Endothelial cell of umbilical vein (primary cell): Measurements from ENCODE around the gene NR2F2.

Experiments used
- MYC ChIP-seq: IDR thresholded peaks from one replicate; pipeline ENCODE4 v1.6.1; 2011; ENCODE audit warnings: mild to moderate bottlenecking, low read depth, low read length
- POLR2A ChIP-seq: IDR thresholded peaks from 2 replicates; pipeline ENCODE4 v1.6.1; 2012; ENCODE audit warnings: low read depth, mild to moderate bottlenecking, control low read depth, low read length
- POLR2AphosphoS5 ChIP-seq: IDR thresholded peaks from 2 replicates; pipeline ENCODE4 v1.6.1; 2012; ENCODE audit warnings: low read depth, mild to moderate bottlenecking, control low read depth, low read length, moderate library complexity; ENCODE audit not compliant: insufficient read depth
- TF ChIP-seq, protein P1 (sequence below), 2 donors: IDR thresholded peaks; 1 replicate in 1 of 2; 2 replicates in 1 of 2; pipeline ENCODE4 v1.5.1; 2011; ENCODE audit warnings: low read length in 2 of 2, mild to moderate bottlenecking in 2 of 2, moderate library complexity in 2 of 2, control low read depth in 1 of 2, inconsistent platforms in 1 of 2, low read depth in 1 of 2; ENCODE audit not compliant: insufficient read depth in 1 of 2; ENCODE audit errors: extremely low read depth in 1 of 2
- TF ChIP-seq, protein P2 (sequence below): IDR thresholded peaks from 2 replicates; pipeline ENCODE4 v1.6.1; 2011; ENCODE audit not compliant: insufficient read depth, insufficient read length

DNA sequence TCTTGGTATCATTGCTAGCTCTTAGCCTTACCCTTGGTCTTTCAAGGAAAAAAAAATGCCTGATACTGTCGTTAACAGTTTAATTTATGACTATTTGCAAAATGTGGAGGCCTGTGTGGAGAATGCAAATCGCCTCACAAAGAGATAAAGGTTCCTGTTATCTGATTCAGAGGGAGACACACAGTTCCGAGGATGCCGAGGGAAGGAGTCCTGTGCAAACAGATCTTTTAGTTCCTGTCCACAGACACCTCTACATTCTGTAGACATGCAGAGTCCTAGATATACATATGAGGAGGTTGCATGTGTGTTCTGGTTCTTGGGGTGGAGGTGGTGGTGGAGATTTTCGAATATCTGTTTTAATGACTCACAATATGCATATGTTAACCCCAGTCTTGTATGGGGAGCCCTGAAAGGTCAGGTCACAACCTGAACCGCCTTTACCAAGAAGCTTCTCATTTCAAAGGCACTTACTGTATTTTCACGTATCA, 5.7 kb downstream of the NR2F2 start:
- TF ChIP-seq MYC, result no peak
- TF ChIP-seq, protein P1, sequence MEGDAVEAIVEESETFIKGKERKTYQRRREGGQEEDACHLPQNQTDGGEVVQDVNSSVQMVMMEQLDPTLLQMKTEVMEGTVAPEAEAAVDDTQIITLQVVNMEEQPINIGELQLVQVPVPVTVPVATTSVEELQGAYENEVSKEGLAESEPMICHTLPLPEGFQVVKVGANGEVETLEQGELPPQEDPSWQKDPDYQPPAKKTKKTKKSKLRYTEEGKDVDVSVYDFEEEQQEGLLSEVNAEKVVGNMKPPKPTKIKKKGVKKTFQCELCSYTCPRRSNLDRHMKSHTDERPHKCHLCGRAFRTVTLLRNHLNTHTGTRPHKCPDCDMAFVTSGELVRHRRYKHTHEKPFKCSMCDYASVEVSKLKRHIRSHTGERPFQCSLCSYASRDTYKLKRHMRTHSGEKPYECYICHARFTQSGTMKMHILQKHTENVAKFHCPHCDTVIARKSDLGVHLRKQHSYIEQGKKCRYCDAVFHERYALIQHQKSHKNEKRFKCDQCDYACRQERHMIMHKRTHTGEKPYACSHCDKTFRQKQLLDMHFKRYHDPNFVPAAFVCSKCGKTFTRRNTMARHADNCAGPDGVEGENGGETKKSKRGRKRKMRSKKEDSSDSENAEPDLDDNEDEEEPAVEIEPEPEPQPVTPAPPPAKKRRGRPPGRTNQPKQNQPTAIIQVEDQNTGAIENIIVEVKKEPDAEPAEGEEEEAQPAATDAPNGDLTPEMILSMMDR (IDR thresholded peaks at IDR 0.05; ENCODE audit: extremely low read depth in 1 of 2, insufficient read depth in 1 of 2, low read depth in 1 of 2, low read length in 2 of 2), result no peak
- TF ChIP-seq POLR2A, result no peak
- no peak for TF ChIP-seq POLR2AphosphoS5
- TF ChIP-seq, protein P2, sequence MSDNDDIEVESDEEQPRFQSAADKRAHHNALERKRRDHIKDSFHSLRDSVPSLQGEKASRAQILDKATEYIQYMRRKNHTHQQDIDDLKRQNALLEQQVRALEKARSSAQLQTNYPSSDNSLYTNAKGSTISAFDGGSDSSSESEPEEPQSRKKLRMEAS, result no peak
